ENCODE measurements around the gene DLEC1. TPM values are rescaled to one million over a fixed set of nuclear protein-coding genes. Genes with fewer than 3 reads are reported as not detected.
A peak's percentile ranks its signal among the peaks of the same experiment; 100 is the strongest.

Gene DLEC1
- total and polyA plus RNA-seq, 9 of the 15 experiments (the other 6 are each of a cell fraction or from before 2014, with no cell fraction given), result 0.07 to 0.08 TPM; not detected in 7

- TF ChIP-seq, protein P1, sequence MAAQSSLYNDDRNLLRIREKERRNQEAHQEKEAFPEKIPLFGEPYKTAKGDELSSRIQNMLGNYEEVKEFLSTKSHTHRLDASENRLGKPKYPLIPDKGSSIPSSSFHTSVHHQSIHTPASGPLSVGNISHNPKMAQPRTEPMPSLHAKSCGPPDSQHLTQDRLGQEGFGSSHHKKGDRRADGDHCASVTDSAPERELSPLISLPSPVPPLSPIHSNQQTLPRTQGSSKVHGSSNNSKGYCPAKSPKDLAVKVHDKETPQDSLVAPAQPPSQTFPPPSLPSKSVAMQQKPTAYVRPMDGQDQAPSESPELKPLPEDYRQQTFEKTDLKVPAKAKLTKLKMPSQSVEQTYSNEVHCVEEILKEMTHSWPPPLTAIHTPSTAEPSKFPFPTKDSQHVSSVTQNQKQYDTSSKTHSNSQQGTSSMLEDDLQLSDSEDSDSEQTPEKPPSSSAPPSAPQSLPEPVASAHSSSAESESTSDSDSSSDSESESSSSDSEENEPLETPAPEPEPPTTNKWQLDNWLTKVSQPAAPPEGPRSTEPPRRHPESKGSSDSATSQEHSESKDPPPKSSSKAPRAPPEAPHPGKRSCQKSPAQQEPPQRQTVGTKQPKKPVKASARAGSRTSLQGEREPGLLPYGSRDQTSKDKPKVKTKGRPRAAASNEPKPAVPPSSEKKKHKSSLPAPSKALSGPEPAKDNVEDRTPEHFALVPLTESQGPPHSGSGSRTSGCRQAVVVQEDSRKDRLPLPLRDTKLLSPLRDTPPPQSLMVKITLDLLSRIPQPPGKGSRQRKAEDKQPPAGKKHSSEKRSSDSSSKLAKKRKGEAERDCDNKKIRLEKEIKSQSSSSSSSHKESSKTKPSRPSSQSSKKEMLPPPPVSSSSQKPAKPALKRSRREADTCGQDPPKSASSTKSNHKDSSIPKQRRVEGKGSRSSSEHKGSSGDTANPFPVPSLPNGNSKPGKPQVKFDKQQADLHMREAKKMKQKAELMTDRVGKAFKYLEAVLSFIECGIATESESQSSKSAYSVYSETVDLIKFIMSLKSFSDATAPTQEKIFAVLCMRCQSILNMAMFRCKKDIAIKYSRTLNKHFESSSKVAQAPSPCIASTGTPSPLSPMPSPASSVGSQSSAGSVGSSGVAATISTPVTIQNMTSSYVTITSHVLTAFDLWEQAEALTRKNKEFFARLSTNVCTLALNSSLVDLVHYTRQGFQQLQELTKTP (IDR thresholded peaks at IDR 0.05; ENCODE audit: low read depth in 1 of 2, partially characterized antibody in 2 of 2), result no peak
- TF ChIP-seq E2F5 (CRISPR knock-in tag; IDR thresholded peaks at IDR 0.05), result 0 out of 2 replicates have a peak, but pooled peaks have one; percentile 53
- peak; percentile 86 for TF ChIP-seq CC2D1A (IDR thresholded peaks at IDR 0.05)
- TF ChIP-seq SAFB2 (IDR thresholded peaks at IDR 0.05; ENCODE audit: borderline replicate concordance, low read depth, low read length, severe bottlenecking), result no peak
- no peak for TF ChIP-seq PHF21A (IDR thresholded peaks at IDR 0.05; ENCODE audit: borderline replicate concordance, low read depth)
- TF ChIP-seq ERF (CRISPR knock-in tag; IDR thresholded peaks at IDR 0.05), result no peak
- no peak for TF ChIP-seq SIRT6 (IDR thresholded peaks at IDR 0.05; ENCODE audit: low read depth, low read length)
- no peak for TF ChIP-seq CBX1 (IDR thresholded peaks at IDR 0.05; ENCODE audit: low read depth)
- TF ChIP-seq TAF1 (IDR thresholded peaks at IDR 0.05; ENCODE audit: control insufficient read depth, extremely low read depth, insufficient read depth, low read length, severe bottlenecking), result no peak
- TF ChIP-seq NFIX (CRISPR knock-in tag; IDR thresholded peaks at IDR 0.05; ENCODE audit: low read depth), result no peak
- no peak for TF ChIP-seq ZNF589 (CRISPR knock-in tag; IDR thresholded peaks at IDR 0.05; ENCODE audit: low read depth)
- no peak for TF ChIP-seq ZC3H4 (CRISPR knock-in tag; IDR thresholded peaks at IDR 0.05; ENCODE audit: borderline replicate concordance)
- TF ChIP-seq XRCC5 (IDR thresholded peaks at IDR 0.05; ENCODE audit: low read depth, low read length), result peak; percentile 62; the same call in 1 of the 2 replicates
- TF ChIP-seq, protein P2, sequence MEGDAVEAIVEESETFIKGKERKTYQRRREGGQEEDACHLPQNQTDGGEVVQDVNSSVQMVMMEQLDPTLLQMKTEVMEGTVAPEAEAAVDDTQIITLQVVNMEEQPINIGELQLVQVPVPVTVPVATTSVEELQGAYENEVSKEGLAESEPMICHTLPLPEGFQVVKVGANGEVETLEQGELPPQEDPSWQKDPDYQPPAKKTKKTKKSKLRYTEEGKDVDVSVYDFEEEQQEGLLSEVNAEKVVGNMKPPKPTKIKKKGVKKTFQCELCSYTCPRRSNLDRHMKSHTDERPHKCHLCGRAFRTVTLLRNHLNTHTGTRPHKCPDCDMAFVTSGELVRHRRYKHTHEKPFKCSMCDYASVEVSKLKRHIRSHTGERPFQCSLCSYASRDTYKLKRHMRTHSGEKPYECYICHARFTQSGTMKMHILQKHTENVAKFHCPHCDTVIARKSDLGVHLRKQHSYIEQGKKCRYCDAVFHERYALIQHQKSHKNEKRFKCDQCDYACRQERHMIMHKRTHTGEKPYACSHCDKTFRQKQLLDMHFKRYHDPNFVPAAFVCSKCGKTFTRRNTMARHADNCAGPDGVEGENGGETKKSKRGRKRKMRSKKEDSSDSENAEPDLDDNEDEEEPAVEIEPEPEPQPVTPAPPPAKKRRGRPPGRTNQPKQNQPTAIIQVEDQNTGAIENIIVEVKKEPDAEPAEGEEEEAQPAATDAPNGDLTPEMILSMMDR (IDR thresholded peaks at IDR 0.05 in 2 of 3, conservative IDR thresholded peaks at IDR 0.05 in 1 of 3; ENCODE audit: insufficient read depth in 2 of 3, low read depth in 1 of 3, low read length in 3 of 3), result peak; percentile 79 to 99 (median 86)
- TF ChIP-seq FOXP1 (CRISPR knock-in tag; IDR thresholded peaks at IDR 0.05), result no peak
- TF ChIP-seq, protein P3, sequence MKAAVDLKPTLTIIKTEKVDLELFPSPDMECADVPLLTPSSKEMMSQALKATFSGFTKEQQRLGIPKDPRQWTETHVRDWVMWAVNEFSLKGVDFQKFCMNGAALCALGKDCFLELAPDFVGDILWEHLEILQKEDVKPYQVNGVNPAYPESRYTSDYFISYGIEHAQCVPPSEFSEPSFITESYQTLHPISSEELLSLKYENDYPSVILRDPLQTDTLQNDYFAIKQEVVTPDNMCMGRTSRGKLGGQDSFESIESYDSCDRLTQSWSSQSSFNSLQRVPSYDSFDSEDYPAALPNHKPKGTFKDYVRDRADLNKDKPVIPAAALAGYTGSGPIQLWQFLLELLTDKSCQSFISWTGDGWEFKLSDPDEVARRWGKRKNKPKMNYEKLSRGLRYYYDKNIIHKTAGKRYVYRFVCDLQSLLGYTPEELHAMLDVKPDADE (conservative IDR thresholded peaks at IDR 0.05; ENCODE audit: control insufficient read depth, low read depth, low read length), result no peak
- no peak for TF ChIP-seq ZKSCAN1 (IDR thresholded peaks at IDR 0.05; ENCODE audit: low read depth, low read length)
- TF ChIP-seq NCOA6 (IDR thresholded peaks at IDR 0.05), result no peak
- no peak for TF ChIP-seq TEAD4 (IDR thresholded peaks at IDR 0.05; ENCODE audit: low read length)
- TF ChIP-seq TEAD4 (CRISPR knock-in tag; IDR thresholded peaks at IDR 0.05; ENCODE audit: borderline replicate concordance), result no peak
Measured at GRCh38 chr3:38003371-38003816, 35.6 kb upstream of the DLEC1 start (continued).
